ENCODE measurements around the gene ZNF717.
A peak's percentile ranks its signal among the peaks of the same experiment; 100 is the strongest.
"Not testable (repeated sequence)": the region's sequence is repeated elsewhere in the genome, so short reads cannot be mapped to it uniquely, and the experiment has no call there.

The ZNF717 gene

GRCh38 chr3:75785081-75785755 is at the start of gene ZNF717:
Gene ZNF717 (minus strand): TSS chr3:75785549. CDS start chr3:75783362, 2,187 bp downstream.
- peak; percentile 93 for DNase-seq

DNA sequence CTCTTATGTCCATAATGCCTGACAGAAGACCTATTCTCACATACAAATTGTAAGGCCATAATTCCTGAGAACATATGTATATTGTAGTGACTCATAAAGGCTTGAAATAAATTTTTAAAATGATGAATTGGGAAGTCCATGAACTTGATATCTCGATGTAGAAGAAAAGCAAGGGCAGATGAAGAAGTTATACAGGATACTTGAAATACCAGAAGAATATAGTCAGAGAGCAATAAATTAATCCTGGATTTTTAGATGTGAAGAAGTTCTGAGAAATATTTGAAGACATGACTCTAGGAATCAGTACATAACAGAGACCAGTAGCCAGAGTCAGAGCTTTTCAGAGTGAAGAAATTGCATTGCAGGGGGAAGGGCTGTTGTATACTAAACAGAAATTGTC is 45.7 kb upstream of the ZNF717 start:
- DNase-seq = not testable (repeated sequence)

DNA sequence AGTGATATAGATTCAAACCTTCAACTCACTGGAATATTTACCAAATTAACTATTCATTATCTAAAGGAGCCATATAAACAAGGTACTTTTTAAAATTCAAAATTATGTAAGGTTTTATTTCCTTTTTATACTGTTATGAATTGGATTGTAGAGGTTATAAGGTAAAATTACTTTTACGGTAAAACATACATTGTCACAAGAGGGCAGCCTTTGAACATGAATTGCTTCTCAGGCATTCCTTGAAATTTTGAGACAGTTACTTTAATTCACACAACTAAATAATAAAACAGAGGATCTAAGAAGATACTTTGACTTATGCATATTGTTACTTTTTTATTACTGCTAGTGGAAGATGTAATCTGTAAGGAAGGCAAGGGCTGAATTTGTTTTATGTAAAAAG is 32.7 kb upstream of the ZNF717 start:
- DNase-seq = not testable (repeated sequence)

GRCh38 chr3:75816287-75817180 is 31.2 kb upstream of the ZNF717 start:
- DNase-seq = not testable (repeated sequence)

DNA sequence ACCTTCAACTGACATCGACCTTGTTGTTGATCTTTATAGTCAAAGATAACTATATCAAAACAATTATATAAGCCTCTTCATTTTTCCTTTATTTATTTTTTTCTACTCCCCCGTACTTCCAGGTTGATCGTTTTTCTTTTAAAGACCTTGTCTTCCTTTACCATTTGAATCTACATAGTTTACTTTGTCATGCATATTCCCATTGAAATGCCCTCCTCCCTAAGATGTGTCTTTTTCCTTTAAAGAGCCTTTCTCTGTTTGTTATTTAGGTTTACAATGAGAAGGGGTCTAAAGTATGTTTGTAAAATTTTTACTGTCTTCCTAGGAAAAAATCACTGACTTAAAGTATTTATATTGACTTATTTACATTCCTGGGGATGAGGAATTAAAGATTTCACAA is 29.4 kb upstream of the ZNF717 start:
- no peak for DNase-seq

DNA sequence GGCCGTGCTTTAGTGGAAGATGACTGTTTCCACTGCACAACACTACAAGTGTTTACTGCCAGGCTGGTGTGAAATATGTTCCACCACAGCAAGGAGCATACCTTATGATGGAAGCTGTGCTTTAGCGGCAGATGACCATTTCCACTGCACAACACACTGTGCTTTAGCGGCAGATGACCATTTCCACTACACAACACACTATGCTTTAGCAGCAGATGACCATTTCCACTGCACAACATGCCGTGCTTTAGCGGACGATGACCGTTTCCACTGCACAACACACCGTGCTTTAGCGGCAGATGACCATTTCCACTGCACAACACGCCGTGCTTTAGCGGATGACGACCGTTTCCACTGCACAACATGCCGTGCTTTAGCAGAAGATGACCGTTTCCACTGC is 2.8 kb downstream of the ZNF717 start:
- no peak for DNase-seq

GRCh38 chr3:75781079-75781745 is 4.1 kb downstream of the ZNF717 start:
- no peak for DNase-seq

DNA sequence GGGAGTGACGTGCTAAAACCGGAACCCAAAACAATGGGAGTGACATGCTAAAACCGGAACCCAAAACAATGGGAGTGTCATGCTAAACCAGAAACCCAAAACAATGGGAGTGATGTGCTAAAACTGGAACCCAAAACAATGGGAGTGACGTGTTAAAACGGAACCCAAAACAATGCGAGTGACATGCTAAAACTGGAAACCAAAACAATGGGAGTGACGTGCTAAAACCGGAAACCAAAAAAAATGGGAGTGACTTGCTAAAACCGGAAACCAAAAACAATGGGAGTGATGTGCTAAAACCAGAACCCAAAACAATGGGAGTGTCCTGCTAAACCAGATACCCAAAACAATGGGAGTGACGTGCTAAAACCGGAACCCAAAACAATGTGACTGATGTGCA is 7.6 kb downstream of the ZNF717 start:
- not testable (repeated sequence) for DNase-seq

DNA sequence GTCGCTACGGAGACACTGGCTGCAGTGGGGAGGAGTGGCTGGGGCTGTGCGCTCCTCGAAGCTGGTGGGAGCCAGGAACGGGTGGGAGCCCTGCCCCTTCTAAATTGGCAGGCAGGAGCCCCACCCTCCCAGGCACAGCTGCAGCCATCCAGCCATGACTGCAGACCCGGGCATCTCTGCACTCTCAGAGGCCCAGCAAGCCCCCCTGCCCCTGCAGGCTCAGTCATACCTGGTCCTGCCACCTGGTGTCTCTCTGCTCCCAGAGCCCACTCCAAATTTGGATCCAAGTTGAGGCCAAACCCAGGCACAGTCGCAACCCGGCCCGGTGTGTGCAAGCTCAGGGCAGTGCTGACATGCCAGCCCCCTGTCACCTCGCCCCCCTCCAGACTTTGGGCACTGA is 13.7 kb downstream of the ZNF717 start:
- not testable (repeated sequence) for DNase-seq

DNA sequence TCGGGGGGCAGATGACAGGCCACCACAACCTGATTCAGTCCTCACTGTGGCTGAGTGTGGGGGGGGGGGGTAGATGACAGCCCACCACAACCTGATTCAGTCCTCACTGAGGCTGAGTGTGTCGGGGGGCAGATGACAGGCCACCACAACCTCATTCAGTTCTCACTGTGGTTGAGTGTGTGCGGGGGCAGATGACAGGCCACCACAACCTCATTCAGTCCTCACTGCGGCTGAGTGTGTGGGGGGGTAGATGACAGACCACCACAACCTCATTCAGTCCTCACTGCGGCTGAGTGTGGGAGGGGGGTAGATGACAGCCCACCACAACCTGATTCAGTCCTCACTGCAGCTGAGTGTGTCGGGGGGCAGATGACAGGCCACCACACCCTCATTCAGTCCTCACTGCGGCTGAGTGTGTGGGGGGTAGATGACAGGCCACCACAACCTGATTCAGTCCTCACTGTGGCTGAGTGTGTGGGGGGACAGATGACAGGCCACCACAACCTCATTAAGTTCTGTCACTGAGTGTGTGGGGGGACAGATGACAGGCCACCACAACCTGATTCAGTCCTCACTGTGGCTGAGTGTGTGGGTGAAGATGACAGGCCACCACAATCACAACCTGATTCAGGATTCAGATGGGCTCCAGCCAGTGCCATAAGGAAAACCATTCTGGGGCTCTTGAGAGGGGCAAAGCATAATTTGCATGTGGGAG is 16.9 kb downstream of the ZNF717 start:
- DNase-seq = no peak

GRCh38 chr3:75737831-75738493 is 47.4 kb downstream of the ZNF717 start:
- DNase-seq = no peak

- no peak for DNase-seq
These were observed 57.4 kb downstream of the ZNF717 start for GRCh38 chr3:75727985-75728384.

DNA sequence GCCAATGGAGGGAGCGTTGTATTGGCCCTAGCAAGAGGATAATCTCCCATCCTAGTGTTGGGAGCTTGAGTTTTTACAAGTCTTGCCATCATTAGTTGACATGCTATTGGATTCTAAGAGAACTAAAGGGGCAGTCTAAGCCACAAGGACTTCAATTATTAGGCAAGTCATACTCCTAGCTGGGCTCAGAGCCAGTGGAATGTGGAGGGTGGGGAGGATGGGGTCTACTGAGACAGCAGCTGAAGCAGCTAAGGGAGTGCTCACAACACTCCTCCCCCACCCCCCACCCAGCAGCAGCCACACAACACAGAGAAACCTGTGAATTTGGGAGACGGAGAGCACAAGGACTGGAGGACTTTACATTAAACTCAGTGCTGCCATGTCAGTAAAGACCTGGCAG is 93.3 kb downstream of the ZNF717 start:
- DNase-seq = no peak

GRCh38 chr3:75687323-75687722 is 98.0 kb downstream of the ZNF717 start:
- no peak for DNase-seq

Data from left hindlimb (tissue), 1 donor.